ENCODE results near the gene PAQR5.

DNA sequence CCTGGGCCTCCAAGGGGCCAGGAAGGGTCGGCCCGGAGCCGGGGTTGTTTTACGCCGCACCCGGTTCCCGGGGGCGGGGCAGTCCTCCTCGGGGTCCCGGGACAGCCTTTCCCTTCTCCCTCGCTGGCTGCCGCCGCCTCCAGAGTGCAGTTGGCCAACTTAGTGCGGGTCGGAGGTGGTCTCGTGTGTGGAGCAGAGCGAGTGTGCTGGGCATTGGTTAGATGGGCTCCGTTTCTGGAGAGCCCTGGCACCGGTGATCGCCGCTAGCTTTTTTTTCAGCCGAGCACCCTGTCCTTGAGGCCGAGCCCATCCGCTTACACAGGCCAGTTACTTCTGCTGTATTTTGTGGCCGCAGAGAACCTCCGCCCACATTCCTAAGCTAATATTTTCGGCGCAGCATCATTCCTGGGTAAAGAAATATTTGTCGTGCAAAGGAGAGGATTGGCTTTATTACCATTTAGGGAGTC, 116.0 kb downstream of the PAQR5 start:
- TF ChIP-seq, protein P1, sequence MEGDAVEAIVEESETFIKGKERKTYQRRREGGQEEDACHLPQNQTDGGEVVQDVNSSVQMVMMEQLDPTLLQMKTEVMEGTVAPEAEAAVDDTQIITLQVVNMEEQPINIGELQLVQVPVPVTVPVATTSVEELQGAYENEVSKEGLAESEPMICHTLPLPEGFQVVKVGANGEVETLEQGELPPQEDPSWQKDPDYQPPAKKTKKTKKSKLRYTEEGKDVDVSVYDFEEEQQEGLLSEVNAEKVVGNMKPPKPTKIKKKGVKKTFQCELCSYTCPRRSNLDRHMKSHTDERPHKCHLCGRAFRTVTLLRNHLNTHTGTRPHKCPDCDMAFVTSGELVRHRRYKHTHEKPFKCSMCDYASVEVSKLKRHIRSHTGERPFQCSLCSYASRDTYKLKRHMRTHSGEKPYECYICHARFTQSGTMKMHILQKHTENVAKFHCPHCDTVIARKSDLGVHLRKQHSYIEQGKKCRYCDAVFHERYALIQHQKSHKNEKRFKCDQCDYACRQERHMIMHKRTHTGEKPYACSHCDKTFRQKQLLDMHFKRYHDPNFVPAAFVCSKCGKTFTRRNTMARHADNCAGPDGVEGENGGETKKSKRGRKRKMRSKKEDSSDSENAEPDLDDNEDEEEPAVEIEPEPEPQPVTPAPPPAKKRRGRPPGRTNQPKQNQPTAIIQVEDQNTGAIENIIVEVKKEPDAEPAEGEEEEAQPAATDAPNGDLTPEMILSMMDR (IDR thresholded peaks at IDR 0.05), result no peak
- no peak for TF ChIP-seq POLR2AphosphoS5 (IDR thresholded peaks at IDR 0.05; ENCODE audit: low read depth, low read length)
